Endothelial cell of umbilical vein (primary cell): ENCODE data around the gene STARD4. TPM values are rescaled to one million over a fixed set of nuclear protein-coding genes. Genes with fewer than 3 reads are reported as not detected.

Source experiments
- BruUV-seq: library from RNA; stranded (reverse); fragments of 400-500 nt; replicated peaks from 2 replicates; lab custom pipeline; 2021; lab: Mats Ljungman, UMichigan
- CTCF ChIA-PET: fragments of 300-600, 350-600 bp; sonication (Branson Sonifier 250); formaldehyde crosslinking; loops from one replicate; lab custom pipeline; 2021; ENCODE audit warnings: antibody characterized with exemption, inconsistent platforms; lab: Charles Lee
- POLR2A ChIA-PET: fragments of 300-600, 350-600 bp; sonication (Branson Sonifier 250); formaldehyde crosslinking; loops from one replicate; lab custom pipeline; 2021; ENCODE audit warnings: antibody characterized with exemption, inconsistent platforms; lab: Charles Lee
- DNase-seq: peaks from one replicate; pipeline ENCODE4 v3.0.0-alpha.2; 2011; ENCODE audit warnings: low read depth, low spot score
- FAIRE-seq: peaks from 2 replicates; lab custom pipeline; 2011; peaks lifted over from hg19 to GRCh38; lab: Jason Lieb, UNC
- H2AFZ ChIP-seq: 2 replicates; pipeline ENCODE4 v1.6.0; 2012; ENCODE audit warnings: low read depth, low read length, control low read depth, inconsistent platforms
- H3K27ac ChIP-seq: 2 replicates; pipeline ENCODE4 v1.5.1; 2011; ENCODE audit warnings: low read depth, mild to moderate bottlenecking, control low read depth, low read length, moderate library complexity; ENCODE audit not compliant: insufficient read depth
- H3K27me3 ChIP-seq, 2 experiments: 2 replicates each; pipeline versions ENCODE4 v1.6.0 to v1.6.1; 2011; ENCODE audit warnings: low read length in 2 of 2, mixed read lengths in 1 of 2; ENCODE audit not compliant: control insufficient read depth in 2 of 2, insufficient read depth in 2 of 2
- H3K36me3 ChIP-seq, 2 experiments: 2 replicates in 1 of 2; 3 replicates in 1 of 2; pipeline ENCODE4 v1.5.1; 2011; ENCODE audit warnings: low read length in 2 of 2, mild to moderate bottlenecking in 1 of 2, moderate library complexity in 1 of 2; ENCODE audit not compliant: control insufficient read depth in 2 of 2, insufficient read depth in 2 of 2; ENCODE audit errors: extremely low read depth in 1 of 2
- H3K4me1 ChIP-seq: 3 replicates; pipeline ENCODE4 v1.5.1; 2011; ENCODE audit warnings: mild to moderate bottlenecking, low read length; ENCODE audit not compliant: control insufficient read depth, insufficient read depth; ENCODE audit errors: extremely low read depth
- H3K4me2 ChIP-seq: 2 replicates; pipeline ENCODE4 v1.6.1; 2011; ENCODE audit warnings: low read length, control low read depth, mixed read lengths; ENCODE audit not compliant: insufficient read depth
- H3K4me3 ChIP-seq, 3 experiments: fragments of 200-600 bp in 1 of 3; sonication (generic), shearing (Covaris generic) in 1 of 3; replicated peaks in 1 of 3; 2 replicates each; pipeline ENCODE4 v1.5.1; 2011 to 2016; ENCODE audit warnings: control low read depth in 3 of 3, low read length in 3 of 3, mild to moderate bottlenecking in 2 of 3, inconsistent platforms in 1 of 3, low read depth in 1 of 3, moderate library complexity in 1 of 3; ENCODE audit not compliant: insufficient read depth in 1 of 3
- H3K79me2 ChIP-seq: 2 replicates; pipeline ENCODE4 v1.6.0; 2012; ENCODE audit warnings: low read length, inconsistent platforms; ENCODE audit not compliant: control insufficient read depth, insufficient read depth
- H3K9ac ChIP-seq: replicated peaks from 2 replicates; pipeline ENCODE3; 2011; ENCODE audit warnings: low read length, control low read depth; ENCODE audit not compliant: insufficient read depth; ENCODE audit errors: extremely low read depth
- H3K9me1 ChIP-seq: replicated peaks from 3 replicates; pipeline ENCODE4 v1.6.0; 2011; ENCODE audit warnings: mild to moderate bottlenecking, low read length; ENCODE audit not compliant: control insufficient read depth, insufficient read depth; ENCODE audit errors: extremely low read depth
- H3K9me3 ChIP-seq: replicated peaks from 2 replicates; pipeline ENCODE4 v1.5.1; 2012; ENCODE audit warnings: low read length, inconsistent platforms; ENCODE audit not compliant: control insufficient read depth, insufficient read depth
- H4K20me1 ChIP-seq: replicated peaks from 2 replicates; pipeline ENCODE3; 2011; ENCODE audit warnings: mild to moderate bottlenecking, low read length; ENCODE audit not compliant: control insufficient read depth, insufficient read depth; ENCODE audit errors: extremely low read depth
- FOS ChIP-seq: IDR thresholded peaks from 2 replicates; pipeline ENCODE4 v1.6.1; 2011; ENCODE audit warnings: mild to moderate bottlenecking, low read length, moderate library complexity, borderline replicate concordance; ENCODE audit not compliant: insufficient read depth
- JUN ChIP-seq: IDR thresholded peaks from 2 replicates; pipeline ENCODE4 v1.6.1; 2011; ENCODE audit warnings: borderline replicate concordance, low read depth; ENCODE audit not compliant: insufficient read length, insufficient read depth
- MAX ChIP-seq: IDR thresholded peaks from 2 replicates; pipeline ENCODE4 v1.6.1; 2011; ENCODE audit not compliant: insufficient read depth, insufficient read length
- POLR2A ChIP-seq: IDR thresholded peaks from 2 replicates; pipeline ENCODE4 v1.6.1; 2012; ENCODE audit warnings: low read depth, mild to moderate bottlenecking, control low read depth, low read length
- POLR2AphosphoS5 ChIP-seq: IDR thresholded peaks from 2 replicates; pipeline ENCODE4 v1.6.1; 2012; ENCODE audit warnings: low read depth, mild to moderate bottlenecking, control low read depth, low read length, moderate library complexity; ENCODE audit not compliant: insufficient read depth
- dilution Hi-C: fragments of 300-500 bp; cut with MboI; formaldehyde crosslinking; loops from one replicate; pipeline ENCODE4 v1.15.0; 2019; ENCODE audit warnings: low sequenced_read_pairs; ENCODE audit not compliant: extremely low pct_ligation_motif_present
- intact Hi-C: fragments of 100-400 bp; cut with micrococcal nuclease; formaldehyde crosslinking; loops from one replicate; pipeline ENCODE4 v1.10.0; 2022
- polyA plus RNA-seq, 4 experiments: library from polyadenylated mRNA; depleted of rRNA in 3 of 4; stranded (reverse) in 3 of 4; unstranded in 1 of 4; fragments of >200 nt; gene quantifications; 2 replicates each; pipeline versions ENCODE4 v1.2.1 to v1.2.3, GENCODE V29; 2011 to 2012; ENCODE audit warnings: missing spikeins in 1 of 4
- total RNA-seq: library from RNA; stranded (reverse); gene quantifications from 2 replicates; pipeline ENCODE4 v1.2.3, GENCODE V29; 2021

STARD4 gene
- total and polyA plus RNA-seq, 2 donors (not counting 3 experiments of a cell fraction or from before 2014, with no cell fraction given) = 33.6 to 77.1 TPM

- CTCF ChIA-PET = interaction anchor here (1.1 to 4.8 kb wide), 11 partner anchors 10 to 590 kb away, joined by 3 to 116 read pairs (median 5); partner anchors contain the start of gene NREP
- Histone ChIP-seq H3K79me2 (no peaks in the 10 kb centered on the region), H3K9me3 (no peaks in the 10 kb centered on the region), H3K4me1 (peaks cover 35% of the 10 kb centered on the region), H4K20me1 (no peaks in the 10 kb centered on the region), H3K4me3 (peak overlapping the region in 1 of 3 experiments; percentile 24), H3K27ac (peak overlapping the region; percentile 98), H3K36me3 (no peaks in the 10 kb centered on the region), H3K9ac (peak overlapping the region; percentile 94), H3K9me1 (no peaks in the 10 kb centered on the region), H2AFZ (no peak overlapping the region), H3K4me2 (peak overlapping the region; percentile 78), H3K27me3 (no peaks in the 10 kb centered on the region)
- POLR2A ChIA-PET = interaction anchor here (2.1 to 2.8 kb wide), 2 partner anchors 10 to 205 kb away, joined by 11 to 33 read pairs; partner anchors contain the start of gene NREP
- FAIRE-seq = peak; percentile 12
- TF ChIP-seq POLR2A = no peak
- no peak for TF ChIP-seq MAX
- TF ChIP-seq FOS = no peak
- no peak for TF ChIP-seq JUN
- intact Hi-C loops = loop anchor here (5.0 to 10.0 kb wide), 2 partner anchors 610 to 862 kb away; partner anchors contain the start of gene EPB41L4A
- BruUV-seq = no TSS peak
- no peak for DNase-seq
- dilution Hi-C loops = no loop called here
Measured at GRCh38 chr5:111552492-111552891, 40.2 kb upstream of the STARD4 start.

- Histone ChIP-seq H3K9me1 (no peaks in the 10 kb centered on the region), H3K27me3 (no peaks in the 10 kb centered on the region), H2AFZ (no peak overlapping the region), H3K4me2 (peak overlapping the region; percentile 78), H3K36me3 (no peaks in the 10 kb centered on the region), H4K20me1 (no peaks in the 10 kb centered on the region), H3K9me3 (no peaks in the 10 kb centered on the region), H3K4me1 (peaks cover 33% of the 10 kb centered on the region), H3K9ac (peak overlapping the region; percentile 94), H3K27ac (peak overlapping the region; percentile 98), H3K4me3 (peak overlapping the region in 1 of 3 experiments; percentile 37), H3K79me2 (no peaks in the 10 kb centered on the region)
- dilution Hi-C loops (no loop called here), intact Hi-C loops (loop anchor here (1.0 to 10.0 kb wide), 11 partner anchors 12 to 863 kb away; partner anchors contain the start of genes EPB41L4A, NREP and STARD4)
- CTCF ChIA-PET = interaction anchor here (0.9 to 4.8 kb wide), 13 partner anchors 11 to 591 kb away, joined by 3 to 116 read pairs (median 5); partner anchors contain the start of gene NREP
- POLR2A ChIA-PET = interaction anchor here (2.1 to 2.8 kb wide), 2 partner anchors 11 to 206 kb away, joined by 11 to 33 read pairs; partner anchors contain the start of gene NREP
- FAIRE-seq (peak; percentile 85), DNase-seq (peak; percentile 93)
- TF ChIP-seq FOS (peak; percentile 61), POLR2A (no peak), MAX (peak; percentile 18), POLR2AphosphoS5 (peak; percentile 32), JUN (peak; percentile 98)
- BruUV-seq = TSS peak; percentile 85
Measured at GRCh38 chr5:111551569-111552275, 39.4 kb upstream of the STARD4 start.
